Measurements from ENCODE around the gene SLC19A1. TPM values are rescaled to one million over a fixed set of nuclear protein-coding genes. Genes with fewer than 3 reads are reported as not detected.

The SLC19A1 gene
- total RNA-seq, 2 donors from 2014 or later = 12.2 to 15.5 TPM

GRCh38 chr21:45499970-45500577, 42.2 kb downstream of the SLC19A1 start:
- Histone ChIP-seq H3K4me1 (replicated peaks) (no peaks in the 10 kb centered on the region), H3K4me3 (no peak overlapping the region), H3K9me3 (no peaks in the 10 kb centered on the region), H3K27ac (no peak overlapping the region), H3K27me3 (replicated peaks; ENCODE audit: insufficient read depth) (no peaks in the 10 kb centered on the region), H3K36me3 (no peaks in the 10 kb centered on the region)
- intact Hi-C loops (cut with DNase I) = no loop called here
- 96% methylated on average over 6 of the region's 6 CpGs for WGBS
- no peak for DNase-seq (ENCODE audit: low spot score)
- TF ChIP-seq POLR2A (IDR thresholded peaks at IDR 0.05) (no peak), POLR2AphosphoS5 (IDR thresholded peaks at IDR 0.05) (no peak), CTCF (IDR thresholded peaks at IDR 0.05) (no peak)

GRCh38 chr21:45499201-45499750, 43.0 kb downstream of the SLC19A1 start:
- intact Hi-C loops (cut with DNase I) = no loop called here
- DNase-seq (ENCODE audit: low spot score) = no peak
- H3K27me3 ChIP-seq (replicated peaks; ENCODE audit: insufficient read depth) = no peaks in the 10 kb centered on the region
- TF ChIP-seq POLR2AphosphoS5 (IDR thresholded peaks at IDR 0.05) (no peak), POLR2A (IDR thresholded peaks at IDR 0.05) (no peak), CTCF (IDR thresholded peaks at IDR 0.05) (no peak)
- H3K4me3 ChIP-seq = no peak overlapping the region
- no peaks in the 10 kb centered on the region for H3K4me1 ChIP-seq (replicated peaks)
- no peaks in the 10 kb centered on the region for H3K36me3 ChIP-seq
- no peaks in the 10 kb centered on the region for H3K9me3 ChIP-seq
- 92% methylated on average over 25 of the region's 25 CpGs for WGBS
- no peak overlapping the region for H3K27ac ChIP-seq

GRCh38 chr21:45498646-45499000, 43.6 kb downstream of the SLC19A1 start:
- intact Hi-C loops (cut with DNase I) = no loop called here
- TF ChIP-seq POLR2AphosphoS5 (IDR thresholded peaks at IDR 0.05) (no peak), POLR2A (IDR thresholded peaks at IDR 0.05) (no peak), CTCF (IDR thresholded peaks at IDR 0.05) (no peak)
- no peak for DNase-seq (ENCODE audit: low spot score)
- no peaks in the 10 kb centered on the region for H3K36me3 ChIP-seq
- H3K9me3 ChIP-seq = no peaks in the 10 kb centered on the region
- H3K27me3 ChIP-seq (replicated peaks; ENCODE audit: insufficient read depth) = no peaks in the 10 kb centered on the region
- 90% methylated on average over 9 of the region's 9 CpGs for WGBS
- H3K27ac ChIP-seq = no peak overlapping the region
- no peak overlapping the region for H3K4me3 ChIP-seq
- no peaks in the 10 kb centered on the region for H3K4me1 ChIP-seq (replicated peaks)

GRCh38 chr21:45497846-45498645, 44.2 kb downstream of the SLC19A1 start:
- Histone ChIP-seq H3K9me3 (no peaks in the 10 kb centered on the region), H3K27me3 (replicated peaks; ENCODE audit: insufficient read depth) (no peaks in the 10 kb centered on the region), H3K36me3 (no peaks in the 10 kb centered on the region), H3K4me1 (replicated peaks) (no peaks in the 10 kb centered on the region), H3K27ac (no peak overlapping the region), H3K4me3 (no peak overlapping the region)
- no peak for DNase-seq (ENCODE audit: low spot score)
- WGBS = 95% methylated on average over 39 of the region's 39 CpGs
- intact Hi-C loops (cut with DNase I) = no loop called here
- TF ChIP-seq CTCF (IDR thresholded peaks at IDR 0.05) (no peak), POLR2AphosphoS5 (IDR thresholded peaks at IDR 0.05) (no peak), POLR2A (IDR thresholded peaks at IDR 0.05) (no peak)

All from prostate gland (tissue), 2 donors.